LNCAP (cell line): Measurements from ENCODE around the gene ANAPC2.
A peak's percentile ranks its signal among the peaks of the same experiment; 100 is the strongest.

Experiments used
- TF ChIP-seq, protein P1 (sequence below): fragments of 450-650 bp; IDR thresholded peaks from 2 replicates; pipeline ENCODE4 v1.5.1; 2017; ENCODE audit warnings: mild to moderate bottlenecking

ANAPC2 gene, protein sequence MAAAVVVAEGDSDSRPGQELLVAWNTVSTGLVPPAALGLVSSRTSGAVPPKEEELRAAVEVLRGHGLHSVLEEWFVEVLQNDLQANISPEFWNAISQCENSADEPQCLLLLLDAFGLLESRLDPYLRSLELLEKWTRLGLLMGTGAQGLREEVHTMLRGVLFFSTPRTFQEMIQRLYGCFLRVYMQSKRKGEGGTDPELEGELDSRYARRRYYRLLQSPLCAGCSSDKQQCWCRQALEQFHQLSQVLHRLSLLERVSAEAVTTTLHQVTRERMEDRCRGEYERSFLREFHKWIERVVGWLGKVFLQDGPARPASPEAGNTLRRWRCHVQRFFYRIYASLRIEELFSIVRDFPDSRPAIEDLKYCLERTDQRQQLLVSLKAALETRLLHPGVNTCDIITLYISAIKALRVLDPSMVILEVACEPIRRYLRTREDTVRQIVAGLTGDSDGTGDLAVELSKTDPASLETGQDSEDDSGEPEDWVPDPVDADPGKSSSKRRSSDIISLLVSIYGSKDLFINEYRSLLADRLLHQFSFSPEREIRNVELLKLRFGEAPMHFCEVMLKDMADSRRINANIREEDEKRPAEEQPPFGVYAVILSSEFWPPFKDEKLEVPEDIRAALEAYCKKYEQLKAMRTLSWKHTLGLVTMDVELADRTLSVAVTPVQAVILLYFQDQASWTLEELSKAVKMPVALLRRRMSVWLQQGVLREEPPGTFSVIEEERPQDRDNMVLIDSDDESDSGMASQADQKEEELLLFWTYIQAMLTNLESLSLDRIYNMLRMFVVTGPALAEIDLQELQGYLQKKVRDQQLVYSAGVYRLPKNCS

DNA sequence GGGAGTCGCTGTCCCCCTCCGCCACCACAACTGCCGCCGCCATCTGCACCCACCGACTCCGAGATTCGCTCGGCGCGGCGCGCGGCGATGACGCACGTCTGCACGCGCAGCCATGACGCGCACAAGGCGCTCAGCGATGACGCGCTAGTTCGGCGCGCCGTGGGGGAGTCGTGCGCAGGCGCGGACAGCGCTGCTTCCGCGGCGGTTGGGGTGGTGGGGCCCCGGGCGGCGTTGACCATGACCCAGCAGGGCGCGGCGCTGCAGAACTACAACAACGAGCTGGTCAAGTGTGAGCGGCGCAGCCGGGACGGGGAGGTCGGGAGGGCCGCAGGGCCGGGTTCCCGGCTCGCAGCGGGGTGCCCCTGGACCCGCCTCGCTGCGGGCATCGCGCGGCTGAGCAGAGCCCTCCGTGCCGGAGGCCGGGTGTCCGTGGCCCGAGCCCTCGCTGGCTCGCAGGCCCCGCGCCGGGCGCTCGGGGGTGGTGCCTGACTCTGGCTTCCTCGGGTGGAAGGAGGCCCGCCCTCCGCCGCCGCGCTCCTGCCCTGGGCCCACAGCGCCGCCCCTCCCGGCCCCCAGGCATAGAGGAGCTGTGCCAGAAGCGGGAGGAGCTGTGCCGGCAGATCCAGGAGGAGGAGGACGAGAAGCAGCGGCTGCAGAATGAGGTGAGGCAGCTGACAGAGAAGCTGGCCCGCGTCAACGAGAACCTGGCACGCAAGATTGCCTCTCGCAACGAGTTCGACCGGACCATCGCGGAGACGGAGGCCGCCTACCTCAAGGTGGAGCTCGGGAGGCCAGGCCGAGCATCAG is at the start of gene ANAPC2, which contains the start of gene SSNA1:
Gene ANAPC2 (minus strand): TSS at position 71 of the 807 bp plus-strand sequence. CDS start 28 bp downstream, at position 43.
Gene SSNA1 (plus strand): TSS at position 187 of the 807 bp plus-strand sequence. CDS start 51 bp downstream, at position 238.
- TF ChIP-seq, protein P1, sequence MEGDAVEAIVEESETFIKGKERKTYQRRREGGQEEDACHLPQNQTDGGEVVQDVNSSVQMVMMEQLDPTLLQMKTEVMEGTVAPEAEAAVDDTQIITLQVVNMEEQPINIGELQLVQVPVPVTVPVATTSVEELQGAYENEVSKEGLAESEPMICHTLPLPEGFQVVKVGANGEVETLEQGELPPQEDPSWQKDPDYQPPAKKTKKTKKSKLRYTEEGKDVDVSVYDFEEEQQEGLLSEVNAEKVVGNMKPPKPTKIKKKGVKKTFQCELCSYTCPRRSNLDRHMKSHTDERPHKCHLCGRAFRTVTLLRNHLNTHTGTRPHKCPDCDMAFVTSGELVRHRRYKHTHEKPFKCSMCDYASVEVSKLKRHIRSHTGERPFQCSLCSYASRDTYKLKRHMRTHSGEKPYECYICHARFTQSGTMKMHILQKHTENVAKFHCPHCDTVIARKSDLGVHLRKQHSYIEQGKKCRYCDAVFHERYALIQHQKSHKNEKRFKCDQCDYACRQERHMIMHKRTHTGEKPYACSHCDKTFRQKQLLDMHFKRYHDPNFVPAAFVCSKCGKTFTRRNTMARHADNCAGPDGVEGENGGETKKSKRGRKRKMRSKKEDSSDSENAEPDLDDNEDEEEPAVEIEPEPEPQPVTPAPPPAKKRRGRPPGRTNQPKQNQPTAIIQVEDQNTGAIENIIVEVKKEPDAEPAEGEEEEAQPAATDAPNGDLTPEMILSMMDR: peak; percentile 43; the same call in 1 of the 2 replicates

DNA sequence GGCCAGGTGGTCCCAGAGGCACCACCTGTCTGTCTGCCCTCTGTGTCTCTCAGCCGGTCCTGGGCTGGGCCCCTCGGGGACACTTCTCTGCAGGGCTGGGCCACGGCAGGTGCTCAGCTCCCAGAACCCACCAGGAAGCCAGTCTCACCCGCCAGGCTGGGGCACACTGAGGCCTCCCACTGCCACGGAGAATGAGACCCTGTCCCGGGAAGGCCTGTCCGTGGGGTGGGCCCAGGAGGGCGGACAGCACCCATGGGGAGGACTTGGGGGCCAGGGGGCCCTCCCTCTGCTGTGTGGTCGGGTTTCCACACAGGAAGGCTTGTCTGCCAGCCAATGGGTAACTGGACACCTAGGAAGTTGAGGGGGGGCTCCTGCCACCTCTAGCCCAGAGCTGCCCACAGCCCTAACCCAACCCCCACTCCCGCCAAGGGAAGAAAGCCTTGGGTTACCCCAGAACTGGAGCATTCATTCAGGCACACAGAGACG is 48.6 kb upstream of the ANAPC2 start:
- TF ChIP-seq, protein P1: no peak

DNA sequence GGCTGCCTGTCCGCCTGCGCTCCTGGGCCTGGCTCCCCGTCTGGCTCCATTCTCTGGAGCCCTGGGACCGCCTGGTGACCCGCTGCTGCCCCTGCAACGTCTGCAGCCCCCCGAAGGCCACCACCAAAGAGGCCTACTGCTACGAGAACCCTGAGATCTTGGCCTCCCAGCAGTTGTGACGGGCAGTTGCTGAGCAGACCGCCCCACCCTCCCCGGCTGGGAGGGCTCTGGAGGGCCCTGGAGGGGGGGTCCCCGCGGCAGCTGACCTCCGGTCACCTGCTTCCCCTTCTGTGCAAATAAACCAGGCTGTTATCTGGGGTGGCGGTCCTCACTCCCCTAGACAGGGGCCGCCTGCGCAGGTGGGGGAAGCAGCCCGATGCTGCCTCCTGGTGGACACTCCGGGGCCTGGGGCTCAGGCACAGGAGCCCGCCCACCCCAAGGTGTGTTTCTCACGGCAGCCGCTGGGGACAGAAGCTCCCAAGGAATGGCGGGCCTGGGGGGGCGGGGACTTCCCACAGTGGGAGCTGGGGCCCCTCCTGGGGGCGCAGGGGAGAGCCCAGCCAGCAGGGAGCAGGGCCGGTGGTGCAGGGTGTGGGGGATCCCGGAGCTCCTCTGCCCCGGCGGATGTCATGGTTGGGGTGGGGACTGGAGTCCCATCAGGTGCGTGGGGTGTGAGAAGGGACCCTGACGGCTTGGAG is 48.0 kb upstream of the ANAPC2 start:
- TF ChIP-seq, protein P1: peak; percentile 99

DNA sequence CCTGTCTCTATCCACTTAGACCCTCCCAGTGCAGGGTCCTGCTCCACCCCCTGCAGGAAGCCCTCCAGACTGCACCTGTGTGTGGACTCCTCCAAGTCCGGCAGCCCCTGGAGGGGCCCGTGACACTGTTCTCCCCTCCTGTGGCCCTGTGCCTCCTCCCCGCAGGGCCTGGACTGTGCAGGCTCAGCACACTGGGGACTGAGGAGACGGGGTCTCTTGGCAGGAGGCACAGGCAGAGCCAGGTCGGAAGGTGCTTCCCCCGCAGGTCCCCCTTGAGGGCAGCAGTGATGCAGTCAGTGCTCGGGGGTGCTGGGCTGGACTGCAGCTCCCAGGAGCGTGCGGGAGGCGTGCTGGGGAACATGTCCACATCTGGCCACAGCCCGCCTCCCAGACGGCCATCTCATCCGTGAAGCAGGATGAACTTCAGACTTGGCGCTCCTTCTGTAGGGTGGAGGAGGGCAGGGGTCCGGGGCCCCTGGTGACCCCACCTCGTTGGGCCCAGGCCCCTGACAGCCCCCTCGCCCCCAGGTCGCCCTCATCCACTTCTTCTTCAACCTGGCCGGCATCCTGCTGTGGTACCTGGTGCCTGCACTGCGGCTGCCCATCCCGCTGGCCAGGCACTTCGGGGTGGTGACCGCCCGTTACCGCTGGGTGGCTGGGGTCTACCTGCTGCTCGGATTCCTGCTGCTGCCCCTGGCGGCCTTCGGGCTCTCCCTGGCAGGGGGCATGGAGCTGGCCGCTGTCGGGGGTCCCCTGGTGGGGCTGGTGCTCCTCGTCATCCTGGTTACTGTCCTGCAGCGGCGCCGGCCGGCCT is 47.3 kb upstream of the ANAPC2 start:
- TF ChIP-seq, protein P1: no peak

DNA sequence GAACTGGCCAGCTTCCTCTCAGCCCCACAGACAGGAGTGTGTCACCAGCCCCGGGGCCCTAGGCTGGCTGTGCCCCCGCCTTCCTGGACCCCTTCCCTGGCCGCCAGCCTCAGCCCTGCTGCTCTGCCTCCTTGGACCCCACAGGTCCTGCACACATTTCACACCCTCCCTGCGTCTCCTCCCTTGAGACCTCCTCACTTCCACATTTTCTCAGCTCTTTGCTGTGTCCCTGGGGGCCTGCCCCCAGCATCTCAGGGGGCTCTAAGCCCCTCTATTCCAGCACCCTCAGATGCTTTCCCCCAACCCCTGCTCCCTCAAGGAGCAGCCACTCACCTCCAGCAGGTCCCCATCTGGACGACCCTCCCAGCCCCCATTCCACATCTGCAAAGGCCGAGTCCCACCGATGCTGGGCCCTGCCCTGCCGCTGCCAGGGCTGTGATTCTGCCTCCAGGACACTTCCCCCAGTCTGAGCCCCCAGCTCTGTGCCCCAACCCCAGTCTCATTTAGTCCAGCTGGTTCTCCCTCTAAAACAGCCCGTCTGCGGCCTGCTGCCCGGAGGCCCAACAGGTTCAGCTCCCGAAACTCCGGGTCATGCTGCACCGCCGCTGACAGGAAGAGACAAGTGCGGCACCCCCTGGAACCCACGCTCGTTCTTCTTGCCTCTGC is 46.5 kb upstream of the ANAPC2 start:
- TF ChIP-seq, protein P1: no peak

DNA sequence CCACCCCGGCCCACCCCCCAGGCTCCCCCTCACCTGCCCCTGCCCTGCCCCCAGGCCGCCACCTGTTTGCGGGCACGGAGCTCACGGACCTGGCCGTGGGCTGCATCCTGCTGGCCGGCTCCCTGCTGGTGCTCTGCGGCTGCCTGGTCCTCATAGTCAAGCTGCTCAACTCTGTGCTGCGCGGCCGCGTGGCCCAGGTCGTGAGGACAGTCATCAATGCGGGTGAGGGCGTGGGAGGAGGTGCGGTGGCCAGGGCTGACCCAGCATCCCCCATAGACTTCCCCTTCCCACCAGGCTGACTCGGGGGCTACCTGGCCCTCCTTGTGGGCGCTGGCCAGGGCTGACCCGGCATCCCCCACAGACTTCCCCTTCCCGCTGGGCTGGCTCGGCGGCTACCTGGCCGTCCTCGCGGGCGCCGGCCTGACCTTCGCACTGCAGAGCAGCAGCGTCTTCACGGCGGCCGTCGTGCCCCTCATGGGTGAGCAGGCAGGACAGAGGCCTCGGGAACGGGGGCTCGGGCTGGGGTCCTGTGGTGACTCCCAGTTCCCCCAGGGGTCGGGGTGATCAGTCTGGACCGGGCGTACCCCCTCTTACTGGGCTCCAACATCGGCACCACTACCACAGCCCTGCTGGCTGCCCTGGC is 45.8 kb upstream of the ANAPC2 start:
- TF ChIP-seq, protein P1: no peak
